Measurements from ENCODE around the gene PHYHD1.

Gene PHYHD1

DNA sequence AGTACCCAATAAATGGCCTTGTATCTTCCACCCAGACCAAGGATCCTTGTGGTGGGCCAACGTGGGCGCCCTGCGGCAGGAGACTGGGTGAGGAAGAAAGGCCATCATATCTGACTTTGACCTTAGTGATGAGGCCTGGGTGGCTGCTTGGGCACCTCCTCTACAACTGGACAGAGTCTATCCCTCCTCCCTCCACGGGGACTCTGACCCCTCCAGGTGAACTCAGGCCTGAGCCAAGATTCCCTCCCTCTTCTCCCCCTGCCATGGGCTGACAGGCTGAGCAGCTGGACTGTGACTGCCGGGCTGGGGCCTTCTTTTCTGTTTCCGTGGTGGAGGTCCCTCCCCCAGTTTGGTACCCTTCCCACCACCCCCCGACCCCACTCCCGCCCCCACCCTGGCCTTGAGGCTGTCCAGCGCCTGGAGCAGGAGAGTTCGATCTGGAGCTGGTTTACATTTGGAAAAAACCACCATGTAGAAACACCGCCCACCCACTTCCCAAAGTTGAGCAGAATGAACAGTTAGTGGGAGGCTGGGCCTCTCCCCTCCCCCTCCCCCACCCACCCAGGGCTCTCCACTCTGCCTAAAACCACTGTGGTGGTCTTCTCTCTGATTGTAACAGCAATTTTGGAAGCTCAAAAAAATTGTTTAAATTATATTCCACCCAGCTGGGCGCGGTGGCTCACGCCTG is 1.2 kb upstream of the PHYHD1 start:
- DNase-seq (ENCODE audit: low read depth) = no peak
- TF ChIP-seq, protein P1, sequence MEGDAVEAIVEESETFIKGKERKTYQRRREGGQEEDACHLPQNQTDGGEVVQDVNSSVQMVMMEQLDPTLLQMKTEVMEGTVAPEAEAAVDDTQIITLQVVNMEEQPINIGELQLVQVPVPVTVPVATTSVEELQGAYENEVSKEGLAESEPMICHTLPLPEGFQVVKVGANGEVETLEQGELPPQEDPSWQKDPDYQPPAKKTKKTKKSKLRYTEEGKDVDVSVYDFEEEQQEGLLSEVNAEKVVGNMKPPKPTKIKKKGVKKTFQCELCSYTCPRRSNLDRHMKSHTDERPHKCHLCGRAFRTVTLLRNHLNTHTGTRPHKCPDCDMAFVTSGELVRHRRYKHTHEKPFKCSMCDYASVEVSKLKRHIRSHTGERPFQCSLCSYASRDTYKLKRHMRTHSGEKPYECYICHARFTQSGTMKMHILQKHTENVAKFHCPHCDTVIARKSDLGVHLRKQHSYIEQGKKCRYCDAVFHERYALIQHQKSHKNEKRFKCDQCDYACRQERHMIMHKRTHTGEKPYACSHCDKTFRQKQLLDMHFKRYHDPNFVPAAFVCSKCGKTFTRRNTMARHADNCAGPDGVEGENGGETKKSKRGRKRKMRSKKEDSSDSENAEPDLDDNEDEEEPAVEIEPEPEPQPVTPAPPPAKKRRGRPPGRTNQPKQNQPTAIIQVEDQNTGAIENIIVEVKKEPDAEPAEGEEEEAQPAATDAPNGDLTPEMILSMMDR (IDR thresholded peaks at IDR 0.05; ENCODE audit: low read depth, low read length, missing control alignments) = no peak
- no peak overlapping the region for H3K4me3 ChIP-seq (ENCODE audit: low read depth, low read length)

DNA sequence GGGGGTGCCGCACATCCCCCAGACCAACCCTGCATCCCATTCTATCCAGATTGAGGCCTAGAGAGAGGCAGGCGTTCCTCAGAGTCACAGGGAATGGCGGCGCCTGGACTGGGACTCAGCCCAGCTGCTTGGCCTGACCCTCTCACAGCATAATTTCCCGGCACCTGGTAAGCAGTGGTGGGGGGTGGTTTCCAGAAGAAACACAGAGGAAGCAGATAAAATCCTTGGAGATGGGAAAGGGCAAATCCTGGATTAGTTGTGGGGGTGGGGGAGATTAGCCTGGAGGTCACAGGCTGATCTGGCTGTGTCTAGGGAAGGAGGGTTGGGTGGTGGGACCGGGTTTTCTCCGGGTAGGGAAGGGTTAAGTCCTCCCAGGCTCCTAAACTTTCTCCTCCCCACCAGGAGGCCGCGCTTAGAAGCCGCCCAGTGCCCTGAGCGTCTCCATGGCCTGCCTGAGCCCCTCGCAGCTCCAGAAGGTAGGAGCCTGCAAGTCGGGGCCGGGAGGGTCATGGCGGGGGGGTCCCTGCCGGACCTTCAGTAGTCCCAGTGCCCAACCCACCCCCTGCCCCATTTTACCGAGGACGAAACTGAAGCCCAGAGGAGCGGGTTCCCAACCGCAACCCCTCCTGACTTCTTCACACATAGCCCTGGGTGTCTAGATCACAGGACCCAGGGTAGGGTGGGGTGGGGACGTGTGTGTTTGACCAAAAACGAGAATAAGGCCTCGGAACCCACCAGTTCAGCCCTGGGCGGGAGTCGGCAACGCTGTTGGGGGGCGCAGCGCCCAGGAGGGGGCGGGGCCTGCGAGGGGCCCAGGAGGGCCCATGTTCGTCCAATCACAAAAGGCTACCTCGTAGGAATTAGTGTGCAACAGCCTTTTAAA is 1.3 kb downstream of the PHYHD1 start:
- TF ChIP-seq, protein P1 (IDR thresholded peaks at IDR 0.05; ENCODE audit: low read depth, low read length, missing control alignments) = no peak
- no peak for DNase-seq (ENCODE audit: low read depth)
- no peak overlapping the region for H3K4me3 ChIP-seq (ENCODE audit: low read depth, low read length)

DNA sequence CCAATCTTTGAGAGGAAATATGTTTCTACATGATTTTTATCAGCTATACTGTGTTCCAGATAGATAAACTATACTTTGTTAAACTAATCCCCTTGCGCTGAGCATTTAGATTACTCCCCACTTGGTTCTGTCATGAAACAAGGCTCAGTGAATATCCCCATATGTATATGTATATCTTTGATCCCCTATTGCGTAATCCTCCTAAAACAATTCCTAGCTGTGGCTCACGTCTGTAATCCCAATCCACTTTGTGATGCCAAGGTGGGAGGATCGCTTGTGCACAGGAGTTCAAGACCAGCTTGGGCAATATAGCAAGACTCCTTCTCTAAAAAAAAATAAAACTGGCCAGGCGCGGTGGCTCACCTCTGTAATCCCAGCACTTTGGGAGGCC is 2.7 kb downstream of the PHYHD1 start:
- no peak overlapping the region for H3K4me3 ChIP-seq (ENCODE audit: low read depth, low read length)
- TF ChIP-seq, protein P1 (IDR thresholded peaks at IDR 0.05; ENCODE audit: low read depth, low read length, missing control alignments) = no peak

DNA sequence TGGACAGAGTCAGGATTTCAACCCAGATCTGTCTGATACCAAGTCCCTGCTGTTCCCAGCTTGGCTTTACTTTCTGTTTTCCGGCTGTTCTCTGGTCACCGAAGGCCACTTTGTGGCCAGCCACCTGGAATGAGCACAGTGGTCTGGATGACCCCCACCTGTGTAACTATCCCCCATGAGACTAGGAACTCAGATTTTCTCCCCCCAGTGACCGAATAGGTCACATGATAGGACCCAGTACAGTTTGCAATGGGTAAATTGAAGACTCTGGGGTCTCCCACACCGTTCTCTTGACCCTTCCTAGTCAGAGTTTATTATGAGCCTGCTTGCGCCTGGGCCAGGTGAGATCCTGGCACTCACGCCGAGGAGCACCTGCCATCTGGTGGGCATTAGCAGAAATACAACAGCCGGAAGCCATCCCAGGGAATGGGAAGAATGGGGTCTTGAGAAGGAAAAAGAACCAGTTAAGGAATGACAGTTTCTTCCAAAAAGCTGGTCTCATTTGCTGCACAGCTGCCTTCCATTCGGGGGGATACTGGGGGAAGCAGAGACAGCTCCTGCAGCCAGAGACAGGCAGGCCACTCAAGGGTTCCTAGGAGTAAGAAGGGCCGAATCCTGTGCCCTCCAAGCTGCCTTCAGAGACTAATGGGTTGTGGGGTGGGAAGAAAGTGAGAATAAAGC is 7.1 kb downstream of the PHYHD1 start:
- H3K4me3 ChIP-seq (ENCODE audit: low read depth, low read length) = no peak overlapping the region
- TF ChIP-seq, protein P1 (IDR thresholded peaks at IDR 0.05; ENCODE audit: low read depth, low read length, missing control alignments) = peak; percentile 89
- DNase-seq (ENCODE audit: low read depth) = no peak

More for the DNA sequence above, 2.7 kb downstream of the PHYHD1 start:
- DNase-seq (ENCODE audit: low read depth) = no peak

DNA sequence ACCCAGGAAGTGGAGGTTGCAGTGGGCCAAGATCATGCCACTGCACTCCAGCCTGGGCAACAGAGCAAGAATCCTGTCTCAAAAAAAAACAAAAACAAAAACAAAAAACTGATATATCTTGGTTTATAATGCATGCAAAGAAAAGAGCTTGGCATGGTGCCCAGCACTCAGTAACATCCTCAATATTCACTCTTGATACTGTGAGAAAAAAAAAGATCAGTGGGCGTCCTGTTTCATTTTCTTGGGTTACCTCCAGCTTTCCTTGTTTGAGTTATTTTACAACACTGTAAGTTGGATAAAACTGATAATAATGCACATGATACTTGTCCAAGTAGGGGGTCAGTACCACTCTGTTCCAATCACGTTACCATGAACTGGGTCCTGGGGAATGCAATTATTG is 7.8 kb downstream of the PHYHD1 start:
- DNase-seq (ENCODE audit: low read depth) = no peak
- H3K4me3 ChIP-seq (ENCODE audit: low read depth, low read length) = no peak overlapping the region
- TF ChIP-seq, protein P1 (IDR thresholded peaks at IDR 0.05; ENCODE audit: low read depth, low read length, missing control alignments) = no peak

DNA sequence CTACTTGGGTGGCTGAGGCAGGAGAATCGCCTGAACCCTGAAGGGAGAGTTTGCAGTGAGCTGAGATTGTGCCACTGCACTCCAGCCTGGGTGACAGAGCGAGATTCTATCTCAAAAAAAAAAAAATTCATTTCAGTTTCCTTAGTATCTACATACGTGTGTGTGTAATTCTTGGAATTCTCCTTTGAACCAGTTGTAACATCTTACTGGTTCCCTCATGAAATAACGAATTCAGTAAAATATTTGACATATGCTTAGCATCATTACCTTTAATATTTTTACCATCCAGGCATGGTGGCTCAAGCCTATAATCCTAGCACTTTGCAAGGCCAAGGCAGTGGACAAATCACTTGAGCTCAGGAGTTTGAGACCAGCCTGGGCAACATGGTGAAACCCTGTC is 8.8 kb downstream of the PHYHD1 start:
- TF ChIP-seq, protein P1 (IDR thresholded peaks at IDR 0.05; ENCODE audit: low read depth, low read length, missing control alignments) = no peak
- no peak for DNase-seq (ENCODE audit: low read depth)
- no peak overlapping the region for H3K4me3 ChIP-seq (ENCODE audit: low read depth, low read length)

All from GM12864 (cell line).